B cell (primary cell): ENCODE data around the gene ULBP1.

Source experiments
- EZH2 ChIP-seq: IDR thresholded peaks from 2 replicates; pipeline ENCODE4 v1.6.1; 2012; ENCODE audit warnings: borderline replicate concordance, low read depth, mild to moderate bottlenecking, moderate library complexity, low read length; ENCODE audit not compliant: insufficient read depth, poor library complexity, severe bottlenecking
- TF ChIP-seq, protein P1 (sequence below): fragments of 200-600 bp; IDR thresholded peaks from one replicate; pipeline ENCODE4 v1.8.0; 2022; ENCODE audit warnings: antibody characterized with exemption, mild to moderate bottlenecking

DNA sequence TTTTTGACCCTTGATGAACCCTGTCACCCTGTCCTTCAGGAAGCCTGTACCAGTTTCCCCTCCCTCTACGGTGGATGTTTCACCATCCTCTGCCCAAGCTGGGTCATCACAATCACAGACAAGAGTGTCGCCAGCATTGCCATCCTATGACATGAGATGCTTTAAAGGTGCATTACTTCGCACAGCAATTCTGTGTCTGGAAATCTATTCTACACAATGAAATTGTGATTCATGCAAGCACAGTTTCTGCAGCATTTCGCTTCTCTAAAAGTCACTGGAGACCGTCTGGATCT lies 24.4 kb upstream of the ULBP1 start:
- TF ChIP-seq EZH2: no peak
- TF ChIP-seq, protein P1, sequence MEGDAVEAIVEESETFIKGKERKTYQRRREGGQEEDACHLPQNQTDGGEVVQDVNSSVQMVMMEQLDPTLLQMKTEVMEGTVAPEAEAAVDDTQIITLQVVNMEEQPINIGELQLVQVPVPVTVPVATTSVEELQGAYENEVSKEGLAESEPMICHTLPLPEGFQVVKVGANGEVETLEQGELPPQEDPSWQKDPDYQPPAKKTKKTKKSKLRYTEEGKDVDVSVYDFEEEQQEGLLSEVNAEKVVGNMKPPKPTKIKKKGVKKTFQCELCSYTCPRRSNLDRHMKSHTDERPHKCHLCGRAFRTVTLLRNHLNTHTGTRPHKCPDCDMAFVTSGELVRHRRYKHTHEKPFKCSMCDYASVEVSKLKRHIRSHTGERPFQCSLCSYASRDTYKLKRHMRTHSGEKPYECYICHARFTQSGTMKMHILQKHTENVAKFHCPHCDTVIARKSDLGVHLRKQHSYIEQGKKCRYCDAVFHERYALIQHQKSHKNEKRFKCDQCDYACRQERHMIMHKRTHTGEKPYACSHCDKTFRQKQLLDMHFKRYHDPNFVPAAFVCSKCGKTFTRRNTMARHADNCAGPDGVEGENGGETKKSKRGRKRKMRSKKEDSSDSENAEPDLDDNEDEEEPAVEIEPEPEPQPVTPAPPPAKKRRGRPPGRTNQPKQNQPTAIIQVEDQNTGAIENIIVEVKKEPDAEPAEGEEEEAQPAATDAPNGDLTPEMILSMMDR: no peak
